Activated CD4-positive, alpha-beta T cell treated with anti-CD3 and anti-CD28 coated beads for 36 hours (primary cell): ENCODE results near the gene RAB5B. TPM values are rescaled to one million over a fixed set of nuclear protein-coding genes. Genes with fewer than 3 reads are reported as not detected.
A peak's percentile ranks its signal among the peaks of the same experiment; 100 is the strongest.
"Not testable (repeated sequence)": the region's sequence is repeated elsewhere in the genome, so short reads cannot be mapped to it uniquely, and the experiment has no call there.

Experiments used
- ATAC-seq: fragments of 200-7000 bp; cut with Tn5 transposase; one replicate; pipeline ENCODE4 v1.10.0; 2021; ENCODE audit warnings: mild to moderate bottlenecking, moderate library complexity
- CTCF ChIA-PET: fragments of 350-600 bp; sonication (Branson Sonifier 250); formaldehyde crosslinking; loops from one replicate; lab custom pipeline; 2021; ENCODE audit warnings: antibody characterized with exemption; lab: Charles Lee
- POLR2A ChIA-PET: fragments of 350-600 bp; sonication (Branson Sonifier 250); formaldehyde crosslinking; loops from one replicate; lab custom pipeline; 2021; ENCODE audit warnings: antibody characterized with exemption, inconsistent platforms; lab: Charles Lee
- DNase-seq: peaks from one replicate; pipeline ENCODE4 v3.0.0-alpha.2; 2020
- H3K27ac Mint-ChIP-seq: one replicate; pipeline ENCODE4 v1.8.0; 2021; ENCODE audit warnings: mixed read lengths
- H3K27me3 Mint-ChIP-seq: one replicate; pipeline ENCODE4 v1.8.0; 2021; ENCODE audit warnings: mixed read lengths
- H3K36me3 Mint-ChIP-seq: one replicate; pipeline ENCODE4 v1.8.0; 2021; ENCODE audit warnings: low read depth, mixed read lengths
- H3K4me1 Mint-ChIP-seq: one replicate; pipeline ENCODE4 v1.8.0; 2021; ENCODE audit warnings: mixed read lengths
- H3K4me3 Mint-ChIP-seq: one replicate; pipeline ENCODE4 v1.8.0; 2021; ENCODE audit warnings: mild to moderate bottlenecking, moderate library complexity, mixed read lengths
- H3K9me3 Mint-ChIP-seq: one replicate; pipeline ENCODE4 v1.8.0; 2021; ENCODE audit warnings: low read depth, mixed read lengths
- intact Hi-C, 2 experiments: fragments of 100-400 bp; cut with DNase I in 1 of 2; cut with micrococcal nuclease in 1 of 2; formaldehyde crosslinking; loops; one replicate each; pipeline versions ENCODE4 v1.14.2 to v1.15.1; 2022 to 2024; cut with DNase I, micrococcal nuclease
- total RNA-seq, 2 experiments: library from RNA; stranded (reverse); gene quantifications; one replicate each; pipeline ENCODE4 v1.2.3, GENCODE V29; 2021

Gene RAB5B
- total RNA-seq, 2 experiments from 2014 or later, result 33.2 to 35.1 TPM

DNA sequence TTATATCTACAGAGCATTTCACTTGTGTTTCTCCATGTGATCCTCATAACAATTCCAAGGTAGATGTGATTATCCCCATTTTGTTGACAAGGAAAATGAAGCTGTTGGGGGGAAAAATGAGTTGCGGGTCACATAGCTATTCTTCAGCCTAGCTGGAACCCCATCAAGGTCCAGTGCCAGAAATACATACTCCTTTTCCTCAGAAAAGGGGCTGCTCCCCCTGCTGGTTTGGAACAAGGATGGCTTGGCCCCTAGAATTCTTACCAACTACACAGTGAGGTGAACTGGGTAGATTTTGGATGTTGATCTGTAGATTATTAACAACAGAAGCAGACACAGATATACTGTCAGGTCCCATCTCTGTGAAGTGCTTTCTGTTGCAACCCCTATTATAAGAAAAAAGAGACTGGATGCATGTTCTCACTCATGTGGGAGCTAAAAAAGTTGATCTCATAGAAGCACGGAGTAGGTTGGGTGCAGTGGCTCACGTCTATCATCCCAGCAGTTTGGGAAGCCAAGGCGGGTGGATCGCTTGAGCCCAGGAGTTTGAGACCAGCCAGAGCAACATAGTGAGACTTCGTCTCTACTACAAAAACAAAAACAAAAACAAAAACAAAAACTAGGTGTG lies 55.9 kb downstream of the RAB5B start:
- peaks cover 56% of the 10 kb centered on the region for H3K36me3 Mint-ChIP-seq
- H3K4me3 Mint-ChIP-seq, result no peak overlapping the region
- DNase-seq (peak; percentile 63), ATAC-seq (peak; percentile 60)
- POLR2A ChIA-PET, result interaction anchor here (0.6 to 0.7 kb wide), 2 partner anchors 106 to 212 kb away, joined by 4 read pairs; partner anchors contain the start of gene ORMDL2
- H3K4me1 Mint-ChIP-seq, result peaks cover 29% of the 10 kb centered on the region
- H3K9me3 Mint-ChIP-seq, result no peaks in the 10 kb centered on the region
- no peak overlapping the region for H3K27ac Mint-ChIP-seq
- H3K27me3 Mint-ChIP-seq, result no peaks in the 10 kb centered on the region
- CTCF ChIA-PET, result interaction anchor here (0.6 to 5.2 kb wide), 29 partner anchors 8 to 1626 kb away, joined by 3 to 69 read pairs (median 4); partner anchors contain the start of genes ERBB3, IKZF4, RAB5B and SUOX
- intact Hi-C loops, result loop anchor here (1.0 kb wide), 1 partner anchor 33 kb away; no protein-coding TSS in a partner anchor

GRCh38 chr12:56031987-56032386 lies 58.1 kb downstream of the RAB5B start:
- Mint-ChIP-seq H3K36me3 (peaks cover 59% of the 10 kb centered on the region), H3K4me3 (peak overlapping the region; percentile 40), H3K4me1 (peaks cover 32% of the 10 kb centered on the region), H3K27me3 (no peaks in the 10 kb centered on the region), H3K9me3 (no peaks in the 10 kb centered on the region), H3K27ac (peak overlapping the region; percentile 86)
- DNase-seq (peak; percentile 54), ATAC-seq (peak; percentile 72)
- ChIA-PET CTCF (interaction anchor here (0.6 to 2.8 kb wide), 3 partner anchors 17 to 1152 kb away, joined by 3 to 12 read pairs (median 3); partner anchors contain the start of gene SUOX), POLR2A (no interaction called here)
- intact Hi-C loops, result no loop called here

DNA sequence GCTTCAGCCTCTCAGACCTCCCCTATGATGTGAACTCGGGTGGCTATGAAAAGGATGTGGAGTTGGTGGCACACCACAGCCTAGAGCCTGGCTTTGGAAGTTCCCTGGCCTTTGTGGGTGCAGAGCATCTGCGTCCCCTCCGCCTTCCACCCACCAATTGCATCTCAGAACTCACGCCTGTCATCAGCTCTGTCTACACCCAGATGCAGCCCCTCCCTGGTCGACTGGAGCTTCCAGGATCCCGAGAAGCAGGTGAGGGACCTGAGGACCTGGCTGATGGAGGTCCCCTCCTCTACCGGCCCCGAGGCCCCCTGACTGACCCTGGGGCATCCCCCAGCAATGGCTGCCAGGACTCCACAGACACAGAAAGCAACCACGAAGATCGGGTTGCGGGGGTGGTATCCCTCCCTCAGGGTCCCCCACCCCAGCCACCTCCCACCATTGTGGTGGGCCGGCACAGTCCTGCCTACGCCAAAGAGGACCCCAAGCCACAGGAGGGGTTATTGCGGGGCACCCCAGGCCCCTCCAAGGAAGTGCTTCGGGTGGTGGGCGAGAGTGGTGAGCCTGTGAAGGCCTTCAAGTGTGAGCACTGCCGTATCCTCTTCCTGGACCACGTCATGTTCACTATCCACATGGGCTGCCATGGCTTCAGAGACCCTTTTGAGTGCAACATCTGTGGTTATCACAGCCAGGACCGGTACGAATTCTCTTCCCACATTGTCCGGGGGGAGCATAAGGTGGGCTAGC lies 60.9 kb downstream of the RAB5B start:
- no peak overlapping the region for H3K27ac Mint-ChIP-seq
- POLR2A ChIA-PET, result no interaction called here
- CTCF ChIA-PET, result interaction anchor here (0.6 to 1.6 kb wide), 3 partner anchors 12 to 49 kb away, joined by 3 read pairs; no protein-coding TSS in a partner anchor
- intact Hi-C loops, result no loop called here
- DNase-seq (peak; percentile 25), ATAC-seq (peak; percentile 21)
- no peak overlapping the region for H3K4me3 Mint-ChIP-seq
- H3K36me3 Mint-ChIP-seq, result peaks cover 41% of the 10 kb centered on the region
- no peaks in the 10 kb centered on the region for H3K9me3 Mint-ChIP-seq
- peaks cover 40% of the 10 kb centered on the region for H3K4me1 Mint-ChIP-seq
- no peaks in the 10 kb centered on the region for H3K27me3 Mint-ChIP-seq

GRCh38 chr12:56037161-56037560 lies 63.3 kb downstream of the RAB5B start:
- DNase-seq (no peak), ATAC-seq (no peak)
- intact Hi-C loops, result no loop called here
- Mint-ChIP-seq H3K36me3 (peaks cover 34% of the 10 kb centered on the region), H3K9me3 (no peaks in the 10 kb centered on the region), H3K4me3 (no peak overlapping the region), H3K27ac (no peak overlapping the region), H3K4me1 (peaks cover 42% of the 10 kb centered on the region), H3K27me3 (no peaks in the 10 kb centered on the region)
- ChIA-PET CTCF (interaction anchor here (0.7 to 2.1 kb wide), 2 partner anchors 8 to 1378 kb away, joined by 3 to 10 read pairs; no protein-coding TSS in a partner anchor), POLR2A (no interaction called here)

DNA sequence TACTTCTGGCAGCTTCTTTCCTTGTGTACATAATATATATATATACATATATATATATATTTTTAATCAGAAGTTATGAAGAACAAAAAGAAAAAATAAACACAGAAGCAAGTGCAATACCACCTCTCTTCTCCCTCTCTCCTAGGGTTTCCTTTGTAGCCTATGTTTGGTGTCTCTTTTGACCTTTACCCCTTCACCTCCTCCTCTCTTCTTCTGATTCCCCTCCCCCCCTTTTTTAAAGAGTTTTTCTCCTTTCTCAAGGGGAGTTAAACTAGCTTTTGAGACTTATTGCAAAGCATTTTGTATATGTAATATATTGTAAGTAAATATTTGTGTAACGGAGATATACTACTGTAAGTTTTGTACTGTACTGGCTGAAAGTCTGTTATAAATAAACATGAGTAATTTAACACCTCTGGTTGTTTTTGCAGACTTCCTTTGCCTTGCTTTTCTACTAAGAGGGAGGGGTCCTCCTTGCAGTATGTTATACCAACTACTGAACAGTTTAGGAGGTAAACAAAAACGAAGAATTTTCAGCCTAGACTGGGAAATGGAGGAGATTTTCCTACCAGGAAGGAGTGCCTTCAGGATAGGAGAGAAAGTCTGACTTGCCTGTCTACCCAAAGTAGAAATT lies 64.3 kb downstream of the RAB5B start:
- Mint-ChIP-seq H3K27ac (peak overlapping the region; percentile 2), H3K9me3 (no peaks in the 10 kb centered on the region), H3K36me3 (peaks cover 34% of the 10 kb centered on the region), H3K27me3 (no peaks in the 10 kb centered on the region), H3K4me3 (no peak overlapping the region), H3K4me1 (peaks cover 38% of the 10 kb centered on the region)
- ChIA-PET POLR2A (no interaction called here), CTCF (interaction anchor here (0.6 to 2.1 kb wide), 5 partner anchors 9 to 1379 kb away, joined by 3 to 10 read pairs (median 3); no protein-coding TSS in a partner anchor)
- intact Hi-C loops, result no loop called here
- DNase-seq (no peak), ATAC-seq (no peak)

- ChIA-PET CTCF (interaction anchor here (0.5 to 2.6 kb wide), 13 partner anchors 10 to 300 kb away, joined by 3 to 19 read pairs (median 4); partner anchors contain the start of gene PA2G4), POLR2A (interaction anchor here (0.7 to 1.4 kb wide), 3 partner anchors 63 to 72 kb away, joined by 4 read pairs; partner anchors contain the start of gene PA2G4)
- DNase-seq (peak; percentile 57), ATAC-seq (peak; percentile 45)
- Mint-ChIP-seq H3K4me3 (peak overlapping the region; percentile 91), H3K4me1 (peaks cover 48% of the 10 kb centered on the region), H3K27ac (peak overlapping the region; percentile 93), H3K27me3 (no peaks in the 10 kb centered on the region), H3K9me3 (no peaks in the 10 kb centered on the region), H3K36me3 (peaks cover 41% of the 10 kb centered on the region)
- intact Hi-C loops, result loop anchor here (1.0 to 10.0 kb wide), 8 partner anchors 19 to 311 kb away; partner anchors contain the start of genes CD63 (in 1 of the 2), DGKA (in 1 of the 2), GDF11 (in 1 of the 2) and IKZF4 (in 1 of the 2)
Measured at GRCh38 chr12:56040151-56040550, 66.3 kb downstream of the RAB5B start.

GRCh38 chr12:56040963-56041551 lies 67.2 kb downstream of the RAB5B start:
- H3K4me3 Mint-ChIP-seq, result peak overlapping the region; percentile 91
- no peaks in the 10 kb centered on the region for H3K9me3 Mint-ChIP-seq
- peaks cover 54% of the 10 kb centered on the region for H3K4me1 Mint-ChIP-seq
- peaks cover 39% of the 10 kb centered on the region for H3K36me3 Mint-ChIP-seq
- peak overlapping the region; percentile 93 for H3K27ac Mint-ChIP-seq
- intact Hi-C loops, result loop anchor here (1.0 to 10.0 kb wide), 20 partner anchors 20 to 319 kb away; partner anchors contain the start of genes IKZF4 (in 2 of the 2), PA2G4 (in 2 of the 2), SARNP (in 2 of the 2) and ZC3H10 (in 2 of the 2)
- no peaks in the 10 kb centered on the region for H3K27me3 Mint-ChIP-seq
- ChIA-PET CTCF (interaction anchor here (0.5 to 2.6 kb wide), 15 partner anchors 11 to 303 kb away, joined by 3 to 19 read pairs (median 4); partner anchors contain the start of genes ERBB3 and PA2G4), POLR2A (interaction anchor here (0.6 to 1.4 kb wide), 3 partner anchors 63 to 221 kb away, joined by 4 to 8 read pairs (median 4); partner anchors contain the start of gene PA2G4)
- DNase-seq (peak; percentile 27), ATAC-seq (no peak)

DNA sequence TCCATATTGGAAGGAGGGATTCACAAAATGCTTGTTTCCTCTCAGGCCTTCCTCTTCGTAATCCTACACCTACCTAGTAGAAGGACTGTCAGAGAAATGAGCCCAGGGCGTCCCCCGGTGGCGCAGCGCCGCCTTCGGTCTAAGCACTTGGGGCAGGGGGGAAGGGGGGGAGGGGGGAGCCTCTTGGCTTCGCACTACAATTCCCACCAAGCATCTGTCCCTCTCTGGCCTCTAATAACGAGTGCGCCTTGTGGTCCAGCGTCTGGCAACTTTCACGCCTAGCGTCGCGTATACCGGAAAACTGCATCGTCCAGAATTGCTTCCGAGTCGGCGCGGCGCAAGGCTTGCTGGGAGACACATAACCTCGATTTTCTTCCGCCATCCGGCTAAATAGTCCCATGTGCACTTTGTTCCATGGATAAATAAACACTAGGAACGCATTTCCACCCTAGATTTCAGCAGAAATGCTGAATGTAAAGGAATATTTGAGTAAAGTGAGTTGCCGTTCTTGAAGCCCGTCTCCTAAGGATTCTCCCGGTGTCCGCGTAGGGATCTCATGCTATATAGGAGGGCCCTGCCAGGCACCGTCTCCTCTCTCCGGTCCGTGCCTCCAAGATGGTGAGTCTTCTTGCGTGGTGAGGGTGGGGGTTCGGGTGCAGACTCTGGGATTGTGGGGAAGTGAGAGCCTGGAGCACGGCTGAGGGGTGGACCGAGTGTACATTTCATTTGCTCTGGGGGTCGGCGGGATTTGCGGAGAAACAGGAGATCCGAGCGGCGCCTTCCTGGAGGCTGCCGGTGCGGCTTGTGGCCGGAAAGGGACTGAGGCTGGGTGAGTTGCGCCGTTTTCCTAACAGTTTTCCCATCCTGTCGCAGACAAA lies 67.9 kb downstream of the RAB5B start, which contains the start of gene RPS26:
Gene RPS26, plus strand, starts transcription at position 367 of the 878 bp plus-strand sequence. Its CDS starts 249 bp downstream, at position 616.
- peak; percentile 92 for ATAC-seq
- intact Hi-C loops, result loop anchor here (1.0 to 10.0 kb wide), 20 partner anchors 20 to 319 kb away; partner anchors contain the start of genes IKZF4 (in 2 of the 2), NABP2 (in 2 of the 2), PA2G4 (in 2 of the 2) and SARNP (in 2 of the 2)
- CTCF ChIA-PET, result interaction anchor here (1.1 to 2.6 kb wide), 5 partner anchors 12 to 304 kb away, joined by 3 to 19 read pairs (median 4); no protein-coding TSS in a partner anchor

DNA sequence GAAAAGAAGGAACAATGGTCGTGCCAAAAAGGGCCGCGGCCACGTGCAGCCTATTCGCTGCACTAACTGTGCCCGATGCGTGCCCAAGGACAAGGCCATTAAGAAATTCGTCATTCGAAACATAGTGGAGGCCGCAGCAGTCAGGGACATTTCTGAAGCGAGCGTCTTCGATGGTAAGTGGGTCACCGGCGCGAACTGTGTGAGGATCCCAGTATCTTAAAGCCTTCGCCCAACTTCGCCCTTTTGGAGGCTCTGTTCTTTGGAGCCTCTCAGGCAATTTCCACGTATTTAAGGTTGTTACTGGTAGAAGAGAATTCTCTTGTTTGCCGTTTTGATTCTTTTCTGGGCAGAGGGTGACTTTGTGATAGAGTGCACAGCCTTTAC lies 68.5 kb downstream of the RAB5B start:
- H3K27me3 Mint-ChIP-seq, H3K9me3 Mint-ChIP-seq, CTCF ChIA-PET, POLR2A ChIA-PET, DNase-seq, ATAC-seq: not testable (repeated sequence)
- H3K27ac Mint-ChIP-seq, result peak overlapping the region; percentile 99
- peaks cover 61% of the 10 kb centered on the region for H3K4me1 Mint-ChIP-seq
- peaks cover 38% of the 10 kb centered on the region for H3K36me3 Mint-ChIP-seq
- H3K4me3 Mint-ChIP-seq, result peak overlapping the region; percentile 91
- intact Hi-C loops, result loop anchor here (2.0 to 10.0 kb wide), 4 partner anchors 142 to 305 kb away; partner anchors contain the start of genes NABP2 (in 2 of the 2), RNF41 (in 1 of the 2) and SMARCC2 (in 1 of the 2)

More for the DNA sequence above, 67.9 kb downstream of the RAB5B start, which contains the start of gene RPS26:
- Mint-ChIP-seq H3K4me3 (peak within 1 kb of the TSS; percentile 91), H3K36me3 (peaks cover 40% of the 10 kb centered on the region), H3K9me3 (no peaks in the 10 kb centered on the region), H3K27ac (peak within 1 kb of the TSS; percentile 99), H3K27me3 (no peaks in the 10 kb centered on the region), H3K4me1 (peaks cover 61% of the 10 kb centered on the region)
- peak; percentile 97 for DNase-seq
- POLR2A ChIA-PET, result interaction anchor here (1.4 kb wide), 1 partner anchor 62 kb away, joined by 4 read pairs; the partner anchor contains the start of gene PA2G4
